Fibroblast of villous mesenchyme (primary cell): ENCODE measurements around the gene LGALSL. TPM values are rescaled to one million over a fixed set of nuclear protein-coding genes. Genes with fewer than 3 reads are reported as not detected.

Source experiments
- DNase-seq: peaks from one replicate; pipeline ENCODE4 v3.0.0-alpha.2; 2010; ENCODE audit warnings: low read depth
- H3K4me3 ChIP-seq: 2 replicates; pipeline ENCODE4 v1.5.1; 2011; ENCODE audit warnings: low read depth, mild to moderate bottlenecking, low read length
- total RNA-seq: library from RNA; depleted of rRNA; stranded (reverse); fragments of >200 nt; gene quantifications from 2 replicates; pipeline ENCODE4 v1.2.3, GENCODE V29; 2012
- TF ChIP-seq, protein P1 (sequence below): IDR thresholded peaks from 2 replicates; pipeline ENCODE4 v1.5.1; 2012; ENCODE audit warnings: low read depth, mild to moderate bottlenecking, low read length; ENCODE audit not compliant: insufficient read depth

The LGALSL gene
- total RNA-seq, 1 donor, result 6.5 TPM

- TF ChIP-seq, protein P1, sequence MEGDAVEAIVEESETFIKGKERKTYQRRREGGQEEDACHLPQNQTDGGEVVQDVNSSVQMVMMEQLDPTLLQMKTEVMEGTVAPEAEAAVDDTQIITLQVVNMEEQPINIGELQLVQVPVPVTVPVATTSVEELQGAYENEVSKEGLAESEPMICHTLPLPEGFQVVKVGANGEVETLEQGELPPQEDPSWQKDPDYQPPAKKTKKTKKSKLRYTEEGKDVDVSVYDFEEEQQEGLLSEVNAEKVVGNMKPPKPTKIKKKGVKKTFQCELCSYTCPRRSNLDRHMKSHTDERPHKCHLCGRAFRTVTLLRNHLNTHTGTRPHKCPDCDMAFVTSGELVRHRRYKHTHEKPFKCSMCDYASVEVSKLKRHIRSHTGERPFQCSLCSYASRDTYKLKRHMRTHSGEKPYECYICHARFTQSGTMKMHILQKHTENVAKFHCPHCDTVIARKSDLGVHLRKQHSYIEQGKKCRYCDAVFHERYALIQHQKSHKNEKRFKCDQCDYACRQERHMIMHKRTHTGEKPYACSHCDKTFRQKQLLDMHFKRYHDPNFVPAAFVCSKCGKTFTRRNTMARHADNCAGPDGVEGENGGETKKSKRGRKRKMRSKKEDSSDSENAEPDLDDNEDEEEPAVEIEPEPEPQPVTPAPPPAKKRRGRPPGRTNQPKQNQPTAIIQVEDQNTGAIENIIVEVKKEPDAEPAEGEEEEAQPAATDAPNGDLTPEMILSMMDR, result no peak
- H3K4me3 ChIP-seq, result no peak overlapping the region
- no peak for DNase-seq
These were observed 30.7 kb upstream of the LGALSL start for GRCh38 chr2:64423303-64423702.

GRCh38 chr2:64424416-64424987 lies 29.5 kb upstream of the LGALSL start:
- H3K4me3 ChIP-seq, result no peak overlapping the region
- TF ChIP-seq, protein P1, result no peak
- DNase-seq, result no peak

DNA sequence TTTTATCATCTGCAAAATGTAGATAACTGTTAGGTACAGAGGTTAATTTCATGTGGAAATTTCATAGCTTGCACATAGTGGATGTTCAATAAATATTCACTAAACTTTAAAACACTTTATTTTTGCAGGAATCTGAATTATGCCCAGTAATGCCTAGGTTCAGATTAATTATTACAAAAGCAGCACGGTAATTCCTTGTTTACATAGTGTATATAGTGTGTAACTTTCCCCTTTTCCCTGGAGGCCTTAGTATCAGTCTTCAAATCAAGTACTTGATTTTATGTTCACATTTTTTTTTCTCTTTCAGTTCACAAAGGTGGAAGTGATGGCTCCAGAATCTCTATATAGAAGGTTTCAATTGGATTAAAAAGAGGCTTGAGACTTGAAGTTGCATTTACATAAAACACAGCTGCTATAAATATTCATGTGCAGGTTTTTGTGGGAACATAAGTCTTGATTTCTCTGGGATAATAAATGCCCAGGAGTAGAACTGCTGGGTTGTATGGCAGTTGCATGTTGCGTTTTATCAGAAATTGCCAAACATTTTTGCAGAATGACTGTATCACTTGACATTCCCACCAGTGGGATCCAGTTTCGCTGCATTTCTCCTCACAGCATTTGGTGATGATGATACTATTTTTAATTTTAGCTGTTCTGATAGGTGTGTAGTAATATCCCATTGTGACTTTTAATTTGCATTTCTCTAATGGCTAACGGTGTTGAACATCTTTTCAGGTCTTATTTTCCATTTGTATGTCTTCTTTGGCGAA lies 27.6 kb upstream of the LGALSL start:
- no peak for DNase-seq
- no peak overlapping the region for H3K4me3 ChIP-seq
- TF ChIP-seq, protein P1, result no peak

DNA sequence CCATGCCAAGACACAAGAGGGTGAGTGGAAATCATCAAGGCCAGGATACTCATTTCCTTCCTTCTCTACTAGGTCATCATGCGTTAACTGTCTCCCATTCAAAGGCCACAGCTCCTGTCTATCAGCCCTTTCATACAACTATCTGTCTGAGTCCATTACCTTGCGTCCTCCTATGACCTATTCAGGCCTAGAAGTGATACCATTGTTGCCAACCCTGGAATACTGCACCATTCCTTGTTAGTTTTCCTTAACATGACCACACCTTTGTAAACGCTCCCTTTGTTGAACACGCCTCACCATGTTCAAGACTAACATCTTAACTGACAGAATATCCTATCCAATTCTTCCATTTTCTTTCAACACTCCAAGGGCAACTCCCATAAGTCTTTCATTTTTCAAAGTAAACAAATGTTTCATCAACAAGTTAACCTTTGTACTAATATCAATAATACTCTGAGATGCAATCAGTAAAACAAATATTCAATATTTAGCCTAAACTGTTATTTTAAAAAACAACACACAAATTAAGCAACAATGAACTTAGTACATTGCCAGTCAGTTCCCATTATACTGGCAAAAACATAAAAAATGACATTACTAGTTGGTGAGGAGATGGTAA lies 19.8 kb upstream of the LGALSL start:
- H3K4me3 ChIP-seq, result no peak overlapping the region
- TF ChIP-seq, protein P1, result no peak
- no peak for DNase-seq

- no peak overlapping the region for H3K4me3 ChIP-seq
- no peak for DNase-seq
- TF ChIP-seq, protein P1, result no peak
These were observed 16.1 kb upstream of the LGALSL start for GRCh38 chr2:64437883-64438282.

- H3K4me3 ChIP-seq, result no peak overlapping the region
- DNase-seq, result no peak
- TF ChIP-seq, protein P1, result no peak
These were observed 14.8 kb upstream of the LGALSL start for GRCh38 chr2:64439194-64439593.
